Psoas muscle (tissue), 8 donors: ENCODE measurements around the gene GHR. TPM values are rescaled to one million over a fixed set of nuclear protein-coding genes. Genes with fewer than 3 reads are reported as not detected.

ENCODE experiments used
- ATAC-seq, 4 donors: fragments of 200-7000 bp; cut with Tn5 transposase; one replicate each; pipeline ENCODE4 v1.9.1; 2020; ENCODE audit warnings: moderate library complexity in 3 of 4, mild to moderate bottlenecking in 2 of 4
- DNase-seq, 2 donors: peaks; one replicate each; pipeline ENCODE4 v3.0.0-alpha.2; 2020
- H3K27ac ChIP-seq: fragments of 200-600 bp; one replicate; pipeline ENCODE4 v1.8.0; 2022
- H3K27me3 ChIP-seq, 3 donors: fragments of 200-600 bp in 1 of 3; one replicate each; pipeline versions ENCODE4 v1.6.1 to v1.8.0; 2013 to 2022; ENCODE audit warnings: low read length in 2 of 3, mild to moderate bottlenecking in 2 of 3, moderate library complexity in 1 of 3; ENCODE audit not compliant: insufficient read depth in 3 of 3
- H3K36me3 ChIP-seq, 2 donors: fragments of 200-600 bp in 1 of 2; one replicate each; pipeline versions ENCODE4 v1.6.1 to v1.8.0; 2013 to 2022; ENCODE audit warnings: low read depth in 1 of 2, mild to moderate bottlenecking in 1 of 2, moderate library complexity in 1 of 2; ENCODE audit not compliant: insufficient read depth in 1 of 2
- H3K4me1 ChIP-seq: fragments of 200-600 bp; one replicate; pipeline ENCODE4 v1.8.0; 2022
- H3K4me3 ChIP-seq: fragments of 200-600 bp; one replicate; pipeline ENCODE4 v1.8.0; 2022; ENCODE audit warnings: mild to moderate bottlenecking
- H3K9me3 ChIP-seq: fragments of 200-600 bp; one replicate; pipeline ENCODE4 v1.8.0; 2022
- WGBS, 3 donors: extraction: QIAGEN DNeasy Blood & Tissue Kit; methylation state at CpG; one replicate each; pipeline versions ENCODE4 v1.1.6 to v1.1.7; 2013; 5-methylcytosine and 5-hydroxymethylcytosine counted together
- intact Hi-C, 2 donors: fragments of 100-400 bp; cut with DNase I; formaldehyde crosslinking; loops; one replicate each; pipeline versions ENCODE4 v1.11.0 to v1.14.2; 2022
- polyA plus RNA-seq, 3 donors: library from polyadenylated mRNA; stranded (reverse); fragments of 200-250 nt; gene quantifications; one replicate each; pipeline ENCODE4 v1.2.3, GENCODE V29; 2013
- total RNA-seq, 4 donors: library from RNA; stranded (reverse); fragmentation: NEBNext Ultra II Directional in 2 of 4; extraction: Animal tissue kit (Norgen Biotek cat#: 25700) in 2 of 4; gene quantifications; one replicate each; pipeline versions ENCODE4 v1.2.1 to v1.2.4, GENCODE V29; 2021 to 2023
- TF ChIP-seq, protein P1 (sequence below): fragments of 200-600 bp; IDR thresholded peaks from one replicate; pipeline ENCODE4 v1.8.0; 2022; ENCODE audit warnings: antibody characterized with exemption
- donor health status: healthy with polysubstance abuse.
- donor health status: DM: no; HTN: no; CAD: no; lungs with moderate emphysema.
- donor health status: Bipolar disorder and iron deficiency.
- donor health status: healthy.
- donor health status: DM: yes; HTN: yes; CAD: no.
- donor health status: DM: no; HTN: no; CAD: no.
- donor health status: DM: no; HTN: no; CAD: no.
- donor health status: DM: yes; HTN: yes; CAD: no.

GHR gene
- total and polyA plus RNA-seq, 7 donors: 12.4 to 60.3 (median 32.1) TPM

DNA sequence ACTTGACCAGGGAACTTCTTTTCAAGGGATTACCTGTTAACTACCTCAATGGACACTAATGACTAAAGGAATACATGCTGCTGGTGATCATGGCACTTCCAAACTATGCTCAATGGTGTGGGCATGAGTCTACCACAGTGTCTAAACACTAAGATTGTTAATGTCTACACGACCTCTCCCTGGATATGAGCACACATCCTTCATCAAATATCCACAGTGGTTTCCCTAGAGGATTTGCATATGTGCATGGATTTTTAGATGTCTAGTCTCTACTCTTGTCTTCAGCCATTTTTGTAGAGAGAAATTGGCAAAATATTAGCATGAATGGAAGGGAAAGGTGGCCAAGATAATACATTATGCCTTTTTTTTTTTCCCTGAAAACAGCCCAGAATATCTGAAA, 220.1 kb downstream of the GHR start:
- Histone ChIP-seq H3K9me3 (no peaks in the 10 kb centered on the region), H3K27me3 (no peaks in the 10 kb centered on the region), H3K4me1 (peaks cover 27% of the 10 kb centered on the region), H3K4me3 (no peak overlapping the region), H3K27ac (no peak overlapping the region), H3K36me3 (no peaks in the 10 kb centered on the region)
- no peak for ATAC-seq
- TF ChIP-seq, protein P1, sequence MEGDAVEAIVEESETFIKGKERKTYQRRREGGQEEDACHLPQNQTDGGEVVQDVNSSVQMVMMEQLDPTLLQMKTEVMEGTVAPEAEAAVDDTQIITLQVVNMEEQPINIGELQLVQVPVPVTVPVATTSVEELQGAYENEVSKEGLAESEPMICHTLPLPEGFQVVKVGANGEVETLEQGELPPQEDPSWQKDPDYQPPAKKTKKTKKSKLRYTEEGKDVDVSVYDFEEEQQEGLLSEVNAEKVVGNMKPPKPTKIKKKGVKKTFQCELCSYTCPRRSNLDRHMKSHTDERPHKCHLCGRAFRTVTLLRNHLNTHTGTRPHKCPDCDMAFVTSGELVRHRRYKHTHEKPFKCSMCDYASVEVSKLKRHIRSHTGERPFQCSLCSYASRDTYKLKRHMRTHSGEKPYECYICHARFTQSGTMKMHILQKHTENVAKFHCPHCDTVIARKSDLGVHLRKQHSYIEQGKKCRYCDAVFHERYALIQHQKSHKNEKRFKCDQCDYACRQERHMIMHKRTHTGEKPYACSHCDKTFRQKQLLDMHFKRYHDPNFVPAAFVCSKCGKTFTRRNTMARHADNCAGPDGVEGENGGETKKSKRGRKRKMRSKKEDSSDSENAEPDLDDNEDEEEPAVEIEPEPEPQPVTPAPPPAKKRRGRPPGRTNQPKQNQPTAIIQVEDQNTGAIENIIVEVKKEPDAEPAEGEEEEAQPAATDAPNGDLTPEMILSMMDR: no peak
- DNase-seq: no peak
- intact Hi-C loops: no loop called here
- WGBS, 3 donors: 70 to 81% (median 74%) methylated on average over 1 of the region's 1 CpG

DNA sequence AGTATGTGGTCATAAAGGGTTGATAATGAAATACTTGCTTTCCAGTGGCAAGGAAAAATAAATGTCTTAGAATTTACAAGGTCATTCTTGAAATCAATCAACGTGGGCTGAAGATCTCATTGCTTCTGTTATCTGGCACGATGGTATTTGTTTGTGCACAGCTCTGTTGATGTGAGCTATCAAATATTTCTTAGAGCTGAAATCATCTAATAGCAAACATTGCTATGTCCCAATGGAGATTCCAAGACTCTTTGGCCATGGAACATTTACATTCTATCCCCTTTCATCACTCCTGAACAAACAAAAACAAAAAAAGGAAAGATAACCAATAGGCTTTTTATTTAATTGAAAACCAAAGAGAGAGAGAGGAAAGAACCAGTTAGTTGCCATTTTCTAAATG, 221.9 kb downstream of the GHR start:
- Histone ChIP-seq H3K4me1 (peaks cover 39% of the 10 kb centered on the region), H3K27me3 (no peaks in the 10 kb centered on the region), H3K27ac (peak overlapping the region; percentile 43), H3K36me3 (no peaks in the 10 kb centered on the region), H3K9me3 (no peaks in the 10 kb centered on the region), H3K4me3 (no peak overlapping the region)
- no peak for ATAC-seq
- TF ChIP-seq, protein P1: no peak
- DNase-seq: no peak
- intact Hi-C loops: no loop called here
- 17 to 28% (median 18%) methylated on average over 2 of the region's 2 CpGs for WGBS, 3 donors

DNA sequence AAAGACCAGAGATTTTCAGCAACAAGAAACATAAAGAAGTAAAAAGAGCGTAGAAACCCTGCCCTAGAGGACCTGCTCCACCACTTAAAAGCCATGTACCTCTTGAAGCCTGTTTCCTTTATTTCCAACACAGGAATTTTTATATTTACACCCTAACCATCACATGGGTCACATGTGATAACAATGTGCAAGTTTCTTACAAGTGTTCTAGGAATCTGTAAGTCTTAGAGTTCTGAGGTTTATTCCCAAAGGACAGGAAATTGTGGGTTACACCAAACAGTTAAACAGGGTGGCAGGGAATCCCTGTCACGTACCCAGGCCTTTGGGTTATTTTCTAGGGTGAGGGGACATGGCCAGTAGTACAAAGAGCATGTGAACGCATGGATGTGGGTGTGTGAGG, 224.8 kb downstream of the GHR start:
- H3K27me3 ChIP-seq: no peaks in the 10 kb centered on the region

DNA sequence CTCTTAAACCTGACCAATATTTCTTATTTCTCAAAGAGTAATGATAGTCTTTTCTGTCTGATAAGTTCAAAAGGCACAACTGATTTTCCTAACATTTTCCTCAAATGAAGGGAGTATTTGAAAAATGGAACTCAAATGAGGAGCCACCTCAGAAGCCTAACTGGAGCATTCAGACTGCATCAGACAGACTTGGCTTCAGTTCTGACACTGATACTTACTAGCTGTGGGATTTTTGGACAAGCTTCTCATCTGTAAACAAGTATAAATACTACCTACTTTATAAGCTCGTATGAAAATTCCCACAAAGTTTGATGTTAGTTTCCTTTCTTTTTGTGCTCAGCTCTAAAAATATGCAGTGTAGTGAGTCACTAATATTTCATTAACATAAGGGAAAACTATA, 225.7 kb downstream of the GHR start:
- 9 to 19% (median 17%) methylated on average over 1 of the region's 1 CpG for WGBS, 3 donors

More for the DNA sequence above, 224.8 kb downstream of the GHR start:
- 79 to 88% (median 86%) methylated on average over 3 of the region's 3 CpGs for WGBS, 3 donors
- Histone ChIP-seq H3K4me1 (peaks cover 44% of the 10 kb centered on the region), H3K36me3 (no peaks in the 10 kb centered on the region), H3K4me3 (no peak overlapping the region), H3K27ac (peak overlapping the region; percentile 24), H3K9me3 (no peaks in the 10 kb centered on the region)
- TF ChIP-seq, protein P1: no peak
- ATAC-seq (no peak), DNase-seq (no peak)
- intact Hi-C loops: no loop called here

DNA sequence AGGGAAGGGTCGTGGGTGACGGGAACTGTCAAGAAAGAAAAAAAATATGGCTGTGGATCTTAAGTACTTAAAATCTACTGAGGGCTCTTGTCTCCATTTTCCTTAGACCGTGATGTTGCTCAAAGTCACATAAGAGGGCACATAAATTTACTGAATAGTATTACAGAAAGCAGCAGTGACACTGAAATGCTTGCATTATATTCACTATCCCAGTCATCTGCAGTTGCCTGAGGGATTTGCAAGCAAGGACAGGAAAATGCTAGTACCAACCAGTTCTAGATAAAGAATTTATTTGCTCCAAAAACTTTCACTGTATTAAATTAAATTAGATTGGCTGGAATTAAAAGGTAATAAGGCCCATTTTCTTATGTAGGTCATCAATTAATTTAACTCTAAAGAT, 226.8 kb downstream of the GHR start:
- no peak for DNase-seq
- Histone ChIP-seq H3K9me3 (no peaks in the 10 kb centered on the region), H3K27me3 (no peaks in the 10 kb centered on the region), H3K27ac (no peak overlapping the region), H3K4me3 (no peak overlapping the region), H3K36me3 (no peaks in the 10 kb centered on the region), H3K4me1 (peaks cover 49% of the 10 kb centered on the region)
- TF ChIP-seq, protein P1: no peak
- 48 to 65% (median 51%) methylated on average over 3 of the region's 3 CpGs for WGBS, 3 donors
- intact Hi-C loops: no loop called here
- ATAC-seq: no peak

More for the DNA sequence above, 225.7 kb downstream of the GHR start:
- H3K9me3 ChIP-seq: no peaks in the 10 kb centered on the region
- intact Hi-C loops: no loop called here
- H3K4me3 ChIP-seq: no peak overlapping the region
- H3K27me3 ChIP-seq: no peaks in the 10 kb centered on the region
- DNase-seq: no peak
- no peaks in the 10 kb centered on the region for H3K36me3 ChIP-seq
- H3K4me1 ChIP-seq: peaks cover 49% of the 10 kb centered on the region
- TF ChIP-seq, protein P1: no peak
- ATAC-seq: peak in 3 of 4 donors; percentile 52 to 77 (median 61)
- peak overlapping the region; percentile 23 for H3K27ac ChIP-seq
